ENCODE data around the gene RPP38. TPM values are rescaled to one million over a fixed set of nuclear protein-coding genes. Genes with fewer than 3 reads are reported as not detected.

RPP38 gene
- 14.0 and 18.4 TPM in 2 replicates for total RNA-seq

DNA sequence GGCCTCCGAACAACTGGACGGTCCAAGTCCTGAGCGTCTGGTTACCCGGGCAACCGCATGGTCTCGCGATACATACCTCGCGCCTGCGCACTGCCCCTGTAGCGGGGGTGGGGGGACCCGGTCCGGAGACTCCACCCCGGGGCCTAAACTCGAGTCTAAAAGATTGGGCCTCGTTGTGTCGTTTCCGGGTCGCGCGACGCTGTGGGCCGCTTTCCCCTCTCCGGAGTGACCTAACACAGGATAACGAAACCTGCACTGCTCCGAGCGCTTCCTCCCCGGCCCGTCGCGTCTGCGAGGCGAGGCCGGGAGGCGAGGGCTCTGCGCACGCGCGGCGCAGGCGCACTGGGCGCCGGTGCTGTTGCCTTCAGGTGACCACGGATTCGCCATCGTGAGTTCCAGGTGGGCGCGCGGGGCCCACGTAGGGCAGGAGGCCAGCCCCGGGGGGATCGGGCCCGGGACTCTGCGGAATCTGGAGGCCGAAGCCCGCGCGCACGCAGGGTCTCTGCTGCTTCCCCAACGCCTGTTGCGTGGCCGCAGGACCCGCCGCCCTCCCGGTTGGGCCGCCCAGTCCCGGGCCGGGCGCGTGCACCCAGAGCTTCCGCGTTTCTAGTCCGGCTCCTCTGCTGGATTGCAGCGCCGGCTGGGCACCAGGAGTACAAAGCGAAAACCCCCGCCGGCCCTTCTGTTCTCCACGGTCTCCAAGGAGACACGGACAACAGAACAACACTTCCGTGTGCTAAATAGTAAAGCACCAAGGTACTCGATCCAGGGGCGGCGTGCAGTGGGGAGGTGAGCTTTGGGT lies at the start of gene RPP38:
Gene RPP38, plus strand, starts transcription at position 345 of the 802 bp plus-strand sequence. CDS start 5,960 bp downstream, outside the sequence.

DNA sequence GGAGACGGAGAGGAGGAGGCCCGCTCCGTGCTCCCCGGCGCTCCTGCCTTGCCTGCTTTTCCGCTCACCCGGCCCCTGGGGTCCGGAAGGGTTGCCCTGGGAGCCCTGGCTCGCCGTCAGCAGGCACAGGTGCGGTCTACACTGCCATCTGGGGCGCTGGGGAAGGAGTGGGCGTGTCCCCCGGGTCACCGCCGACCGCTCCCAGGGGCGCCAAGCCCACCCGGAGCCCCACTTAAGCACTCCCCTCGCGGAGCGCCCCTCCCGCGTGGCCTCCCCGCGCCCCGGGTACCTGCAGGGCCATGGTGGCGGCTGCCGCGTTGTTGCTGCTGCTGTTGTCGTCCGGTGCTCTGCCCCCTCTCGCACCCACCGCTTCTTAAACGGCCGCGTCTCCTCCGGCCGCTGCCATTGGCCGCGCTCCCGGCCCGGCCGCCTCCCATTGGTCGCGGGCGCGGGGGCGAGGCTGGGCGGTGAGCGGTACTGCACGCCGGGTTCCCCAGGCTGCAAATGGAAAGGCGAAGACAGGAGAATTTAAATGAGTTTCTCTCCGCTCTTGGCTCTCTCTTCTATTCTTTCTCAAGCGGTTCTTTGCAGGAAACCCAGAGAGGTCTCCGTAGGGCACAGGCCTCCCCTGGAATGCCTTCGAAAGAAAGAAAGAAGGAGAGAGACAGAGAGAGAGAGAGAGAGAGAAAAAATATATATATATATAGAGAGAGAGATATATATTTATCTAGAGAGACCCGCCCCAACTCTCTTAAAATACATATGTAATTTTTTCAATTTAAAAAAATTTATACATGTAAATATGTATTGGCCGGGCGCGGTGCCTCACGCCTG lies 8.5 kb upstream of the RPP38 start, which contains the start of gene ACBD7:
Gene ACBD7, minus strand, starts transcription at position 349 of the 834 bp plus-strand sequence. Its CDS starts 48 bp downstream, at position 301.

Other genes with a start within 250 kb of the RPP38 start
- gene SUV39H2, start 218.5 kb upstream of the RPP38 start, total RNA-seq = 17.2 and 30.2 TPM in 2 replicates
- gene DCLRE1C, start 143.3 kb upstream of the RPP38 start, total RNA-seq = 6.2 and 8.5 TPM in 2 replicates
- 0.61 TPM in 1 of 2 replicates, not detected in the other for gene MEIG1, start 138.0 kb upstream of the RPP38 start, total RNA-seq
- under 0.01 TPM in 1 of 2 replicates, not detected in the other for gene OLAH, start 53.4 kb upstream of the RPP38 start, total RNA-seq
- 1.3 and 4.6 TPM in 2 replicates for gene ACBD7, start 8.6 kb upstream of the RPP38 start, total RNA-seq
- 39.1 and 43.2 TPM in 2 replicates for gene NMT2, start 71.3 kb downstream of the RPP38 start, total RNA-seq